BLaER1 (cell line): ENCODE measurements around the gene CPB1.

Experiments
- H3K27ac ChIP-seq: shearing (Covaris generic); formaldehyde crosslinking; 2 replicates; pipeline ENCODE4 v1.8.1; 2022
- H3K27me3 ChIP-seq: shearing (Covaris generic); formaldehyde crosslinking; 2 replicates; pipeline ENCODE4 v1.8.1; 2022
- H3K36me3 ChIP-seq: shearing (Covaris generic); formaldehyde crosslinking; 2 replicates; pipeline ENCODE4 v1.8.1; 2022
- H3K4me1 ChIP-seq: shearing (Covaris generic); formaldehyde crosslinking; 2 replicates; pipeline ENCODE4 v1.8.1; 2022
- H3K4me2 ChIP-seq: shearing (Covaris generic); formaldehyde crosslinking; 2 replicates; pipeline ENCODE4 v1.8.1; 2022
- H3K4me3 ChIP-seq: shearing (Covaris generic); formaldehyde crosslinking; 2 replicates; pipeline ENCODE4 v1.8.1; 2022
- H3K9ac ChIP-seq: shearing (Covaris generic); formaldehyde crosslinking; 2 replicates; pipeline ENCODE4 v1.8.1; 2022
- H3K9me3 ChIP-seq: shearing (Covaris generic); formaldehyde crosslinking; 2 replicates; pipeline ENCODE4 v1.8.1; 2022
- H4K20me1 ChIP-seq: shearing (Covaris generic); formaldehyde crosslinking; 2 replicates; pipeline ENCODE4 v1.8.1; 2022
- Cebpa-rat ChIP-seq: shearing (Covaris generic); IDR thresholded peaks from 2 replicates; pipeline ENCODE4 v1.8.1; 2022

The CPB1 gene

DNA sequence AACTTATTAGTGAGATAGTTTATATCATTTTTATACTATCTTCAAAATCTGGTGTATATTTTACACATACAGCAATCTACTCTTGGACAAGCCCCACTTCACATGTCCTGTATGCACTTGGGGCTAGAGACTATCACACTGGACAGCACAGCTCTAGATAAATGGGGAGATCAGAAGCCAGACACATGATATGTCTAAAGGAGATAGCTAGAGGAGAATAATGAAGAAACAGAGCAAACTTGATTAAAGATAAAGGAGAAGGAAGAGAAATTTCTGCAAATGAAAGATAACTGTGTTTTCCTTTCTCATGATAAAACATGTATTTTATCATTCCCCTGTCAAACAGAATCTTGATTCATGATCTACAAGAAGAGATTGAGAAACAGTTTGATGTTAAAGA lies 50.5 kb downstream of the CPB1 start:
- no peaks in the 10 kb centered on the region for H4K20me1 ChIP-seq
- H3K27ac ChIP-seq = no peak overlapping the region
- no peaks in the 10 kb centered on the region for H3K9me3 ChIP-seq
- H3K36me3 ChIP-seq = no peaks in the 10 kb centered on the region
- H3K4me3 ChIP-seq = no peak overlapping the region
- no peak overlapping the region for H3K9ac ChIP-seq
- H3K27me3 ChIP-seq = no peaks in the 10 kb centered on the region
- no peak overlapping the region for H3K4me2 ChIP-seq
- TF ChIP-seq Cebpa-rat = no peak
- no peaks in the 10 kb centered on the region for H3K4me1 ChIP-seq

DNA sequence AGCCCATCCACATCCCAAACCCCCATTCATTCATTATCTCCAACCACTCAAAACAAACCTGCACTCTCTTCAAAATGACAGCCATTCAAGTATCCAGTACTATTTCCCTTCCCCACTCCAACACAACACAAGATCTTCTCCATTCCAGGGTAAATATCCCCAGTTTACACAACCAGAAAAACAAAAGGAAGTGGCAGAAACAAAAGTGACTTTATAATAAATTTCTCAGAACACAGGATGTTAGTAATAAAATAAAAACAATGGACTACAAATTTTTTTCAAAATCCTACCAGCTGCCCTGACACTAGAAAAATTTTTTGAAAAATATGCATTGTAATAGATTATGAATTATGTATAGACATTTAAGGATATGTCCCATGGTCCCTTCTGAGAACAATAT lies 51.6 kb downstream of the CPB1 start:
- no peaks in the 10 kb centered on the region for H3K36me3 ChIP-seq
- H3K4me3 ChIP-seq = no peak overlapping the region
- no peak overlapping the region for H3K4me2 ChIP-seq
- no peaks in the 10 kb centered on the region for H3K9me3 ChIP-seq
- no peak overlapping the region for H3K27ac ChIP-seq
- TF ChIP-seq Cebpa-rat = no peak
- H3K27me3 ChIP-seq = no peaks in the 10 kb centered on the region
- H4K20me1 ChIP-seq = no peaks in the 10 kb centered on the region
- H3K9ac ChIP-seq = no peak overlapping the region
- H3K4me1 ChIP-seq = no peaks in the 10 kb centered on the region

DNA sequence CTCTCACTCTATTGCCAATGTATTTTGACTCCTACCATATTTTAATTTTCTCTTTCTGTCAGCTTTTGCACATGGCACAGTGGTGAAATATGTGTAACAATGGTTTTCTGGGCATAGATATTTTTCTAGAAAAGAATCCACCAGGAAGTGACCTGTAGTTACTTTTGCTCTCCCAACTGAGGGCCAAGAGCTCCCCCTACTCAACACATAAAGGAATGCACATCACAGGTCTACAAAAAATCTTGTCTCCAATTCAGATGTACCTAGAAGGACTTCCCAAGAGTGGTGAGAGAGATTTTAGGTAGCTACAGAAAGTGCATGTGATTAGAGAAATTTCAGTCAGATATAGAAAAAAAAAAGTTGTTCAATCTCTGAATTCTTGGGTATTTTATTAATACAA lies 53.1 kb downstream of the CPB1 start:
- Histone ChIP-seq H3K36me3 (no peaks in the 10 kb centered on the region), H3K27ac (no peak overlapping the region), H3K9ac (no peak overlapping the region), H3K4me3 (no peak overlapping the region), H3K9me3 (no peaks in the 10 kb centered on the region), H3K4me2 (no peak overlapping the region), H4K20me1 (no peaks in the 10 kb centered on the region), H3K4me1 (no peaks in the 10 kb centered on the region), H3K27me3 (no peaks in the 10 kb centered on the region)
- TF ChIP-seq Cebpa-rat = no peak

DNA sequence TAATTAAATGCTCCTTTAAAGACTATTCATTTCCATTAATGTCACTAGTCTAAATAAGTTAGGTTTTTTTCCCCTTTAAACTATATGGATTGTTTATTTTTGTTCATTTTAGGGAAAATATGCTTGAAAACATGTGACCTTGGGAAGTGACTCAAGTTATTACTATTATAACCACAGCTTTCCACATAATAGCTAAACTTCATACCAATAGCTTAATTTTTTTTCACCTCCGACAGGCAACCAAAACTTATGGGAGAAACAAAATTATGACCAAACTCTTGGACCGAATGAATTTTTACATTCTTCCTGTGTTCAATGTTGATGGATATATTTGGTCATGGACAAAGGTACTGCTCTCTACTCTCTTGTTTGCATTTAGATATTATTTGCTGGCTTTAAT lies 53.7 kb downstream of the CPB1 start:
- no peak overlapping the region for H3K9ac ChIP-seq
- H4K20me1 ChIP-seq = no peaks in the 10 kb centered on the region
- no peaks in the 10 kb centered on the region for H3K36me3 ChIP-seq
- H3K4me2 ChIP-seq = no peak overlapping the region
- H3K9me3 ChIP-seq = no peaks in the 10 kb centered on the region
- no peak overlapping the region for H3K27ac ChIP-seq
- H3K4me1 ChIP-seq = no peaks in the 10 kb centered on the region
- no peak for TF ChIP-seq Cebpa-rat
- H3K27me3 ChIP-seq = no peaks in the 10 kb centered on the region
- no peak overlapping the region for H3K4me3 ChIP-seq

DNA sequence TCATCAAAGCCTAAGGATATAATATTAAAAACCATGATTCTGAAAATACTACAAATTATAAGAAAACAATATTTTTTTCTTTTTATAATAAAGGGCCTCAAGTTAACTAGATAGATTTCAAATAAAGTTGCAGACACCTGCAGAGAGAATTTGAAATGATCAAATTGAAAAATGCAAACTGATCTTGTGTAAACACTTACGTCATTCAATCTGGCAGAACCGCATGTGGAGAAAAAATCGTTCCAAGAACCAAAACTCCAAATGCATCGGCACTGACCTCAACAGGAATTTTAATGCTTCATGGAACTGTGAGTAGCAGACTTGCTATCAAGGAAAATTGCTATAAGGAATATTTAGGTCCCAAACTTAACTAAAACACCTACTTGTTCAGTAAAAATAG lies 54.7 kb downstream of the CPB1 start:
- no peaks in the 10 kb centered on the region for H4K20me1 ChIP-seq
- no peak overlapping the region for H3K27ac ChIP-seq
- no peak overlapping the region for H3K4me3 ChIP-seq
- no peaks in the 10 kb centered on the region for H3K9me3 ChIP-seq
- H3K27me3 ChIP-seq = no peaks in the 10 kb centered on the region
- no peak overlapping the region for H3K9ac ChIP-seq
- TF ChIP-seq Cebpa-rat = no peak
- H3K4me2 ChIP-seq = no peak overlapping the region
- H3K4me1 ChIP-seq = no peaks in the 10 kb centered on the region
- no peaks in the 10 kb centered on the region for H3K36me3 ChIP-seq

DNA sequence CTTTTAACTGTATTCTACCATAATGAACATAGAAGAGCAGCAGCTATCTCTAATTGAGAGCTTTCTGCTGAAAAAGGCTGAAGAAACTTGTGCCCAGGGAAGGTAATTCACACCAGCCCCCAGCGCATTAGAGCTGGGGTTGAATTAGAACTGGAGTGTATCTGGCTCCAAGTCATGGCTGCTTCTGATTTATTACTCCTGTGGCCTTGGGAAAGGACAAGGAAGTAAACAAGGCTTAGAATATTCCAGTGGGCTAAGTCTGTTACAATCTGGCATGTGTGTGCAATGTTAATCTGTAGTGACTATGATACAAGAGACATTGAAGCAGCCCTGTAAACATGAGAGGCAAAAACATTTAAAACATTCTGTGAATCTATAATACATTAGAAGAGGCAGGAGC lies 55.6 kb downstream of the CPB1 start:
- no peak overlapping the region for H3K27ac ChIP-seq
- TF ChIP-seq Cebpa-rat = no peak
- H3K9ac ChIP-seq = no peak overlapping the region
- H3K4me2 ChIP-seq = no peak overlapping the region
- no peaks in the 10 kb centered on the region for H4K20me1 ChIP-seq
- H3K4me3 ChIP-seq = no peak overlapping the region
- H3K9me3 ChIP-seq = no peaks in the 10 kb centered on the region
- H3K4me1 ChIP-seq = no peaks in the 10 kb centered on the region
- no peaks in the 10 kb centered on the region for H3K27me3 ChIP-seq
- no peaks in the 10 kb centered on the region for H3K36me3 ChIP-seq

DNA sequence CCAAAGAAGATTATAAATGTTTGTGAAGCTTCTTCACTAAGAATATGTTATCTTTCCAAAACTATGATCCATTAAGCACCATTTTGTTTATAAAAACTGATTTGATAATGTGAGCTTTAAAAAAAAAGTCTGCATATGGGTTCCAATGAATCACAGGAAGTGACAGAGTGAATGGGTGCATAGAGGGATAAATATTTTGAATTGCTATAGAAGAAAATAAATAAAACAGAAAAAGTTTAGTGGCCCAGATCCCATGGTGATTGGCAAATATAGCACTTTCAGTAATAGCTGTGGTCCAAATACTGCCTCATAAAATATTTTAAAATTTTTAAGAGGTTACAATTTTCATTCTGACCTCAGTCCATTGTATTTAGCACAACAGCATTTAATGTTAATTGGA lies 56.6 kb downstream of the CPB1 start:
- Histone ChIP-seq H4K20me1 (no peaks in the 10 kb centered on the region), H3K4me1 (no peaks in the 10 kb centered on the region), H3K4me2 (no peak overlapping the region), H3K27me3 (no peaks in the 10 kb centered on the region), H3K9ac (no peak overlapping the region), H3K4me3 (no peak overlapping the region), H3K27ac (no peak overlapping the region), H3K9me3 (no peaks in the 10 kb centered on the region), H3K36me3 (no peaks in the 10 kb centered on the region)
- TF ChIP-seq Cebpa-rat = no peak

DNA sequence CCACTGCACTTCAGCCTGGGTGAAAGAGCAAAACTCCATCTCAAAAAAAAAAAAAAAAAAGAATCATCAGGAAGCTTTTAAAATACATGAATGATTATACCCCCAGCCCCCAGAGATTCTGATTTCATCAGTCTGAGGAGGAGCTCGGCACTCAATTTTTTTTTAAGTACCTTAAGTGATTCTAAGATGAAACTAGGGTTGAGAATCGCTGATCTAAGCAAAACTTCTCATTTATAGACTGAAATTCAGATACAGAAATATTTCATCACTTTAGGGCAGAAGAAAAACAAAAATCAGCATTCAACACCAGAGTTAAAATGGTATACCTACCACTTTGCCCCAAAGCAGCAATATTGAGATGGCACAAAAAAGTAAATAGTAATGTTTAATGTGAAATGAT lies 62.2 kb downstream of the CPB1 start:
- no peaks in the 10 kb centered on the region for H3K9me3 ChIP-seq
- no peaks in the 10 kb centered on the region for H4K20me1 ChIP-seq
- H3K4me1 ChIP-seq = no peaks in the 10 kb centered on the region
- no peaks in the 10 kb centered on the region for H3K36me3 ChIP-seq
- no peak overlapping the region for H3K4me2 ChIP-seq
- no peaks in the 10 kb centered on the region for H3K27me3 ChIP-seq
- no peak for TF ChIP-seq Cebpa-rat
- no peak overlapping the region for H3K4me3 ChIP-seq
- no peak overlapping the region for H3K9ac ChIP-seq
- no peak overlapping the region for H3K27ac ChIP-seq

DNA sequence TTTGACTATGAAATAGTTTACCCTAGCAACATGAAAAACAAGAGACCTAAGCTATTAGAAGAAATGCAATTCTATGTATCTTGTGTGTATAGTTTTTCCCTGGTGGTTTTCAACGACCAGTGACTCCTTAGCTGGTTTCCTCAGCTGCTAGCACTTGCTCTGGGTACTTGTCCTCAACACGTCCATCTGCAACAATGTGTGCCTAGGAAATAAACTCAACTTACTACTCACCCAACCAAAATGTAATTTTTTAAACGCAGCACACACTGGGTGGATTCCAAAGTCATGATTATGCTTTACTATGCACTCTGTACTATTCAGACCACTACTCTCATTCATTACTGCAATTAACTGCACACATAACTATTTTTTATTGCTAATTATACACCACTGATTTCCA lies 68.5 kb downstream of the CPB1 start:
- Histone ChIP-seq H3K9ac (no peak overlapping the region), H3K27ac (no peak overlapping the region), H3K4me3 (no peak overlapping the region), H4K20me1 (no peaks in the 10 kb centered on the region), H3K27me3 (no peaks in the 10 kb centered on the region), H3K36me3 (no peaks in the 10 kb centered on the region), H3K4me2 (no peak overlapping the region), H3K9me3 (no peaks in the 10 kb centered on the region), H3K4me1 (no peaks in the 10 kb centered on the region)
- TF ChIP-seq Cebpa-rat = no peak

DNA sequence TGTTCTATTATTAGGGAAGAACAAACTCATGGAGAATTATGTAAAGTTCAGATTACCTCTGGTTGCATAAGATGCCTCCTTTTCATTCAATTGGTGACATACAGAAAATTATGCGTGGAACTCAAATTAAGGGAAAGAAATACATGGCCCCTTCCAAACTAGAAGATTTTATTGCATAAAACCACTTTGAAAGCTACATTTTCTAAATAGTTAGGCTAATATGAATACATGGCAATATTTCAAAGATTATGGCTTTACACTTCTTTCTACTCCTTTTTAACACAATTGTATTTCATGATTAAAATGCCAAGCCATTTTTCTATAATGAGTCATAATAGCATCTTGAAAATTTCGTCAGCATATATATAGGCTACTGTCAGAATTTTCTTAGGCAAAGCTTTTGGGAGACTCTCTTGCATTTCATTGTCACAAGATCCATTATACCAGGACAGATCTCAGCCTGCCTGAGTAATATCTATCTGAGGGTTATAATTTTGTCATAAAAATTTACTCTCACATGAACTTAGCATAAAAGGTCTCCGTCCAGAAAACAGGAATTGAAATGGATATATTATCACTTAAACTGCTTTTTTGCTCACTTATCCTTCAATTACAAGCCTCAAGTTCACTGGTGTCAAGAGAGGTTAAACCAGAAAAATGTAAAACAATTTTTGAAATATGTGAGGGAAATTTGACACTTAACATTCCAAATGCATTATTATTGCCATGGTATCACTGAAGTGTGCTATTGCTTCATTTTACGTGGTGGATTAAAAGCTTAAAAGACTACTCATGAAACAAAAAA lies 74.6 kb downstream of the CPB1 start:
- no peak overlapping the region for H3K27ac ChIP-seq
- no peaks in the 10 kb centered on the region for H4K20me1 ChIP-seq
- no peaks in the 10 kb centered on the region for H3K27me3 ChIP-seq
- H3K9me3 ChIP-seq = no peaks in the 10 kb centered on the region
- no peaks in the 10 kb centered on the region for H3K36me3 ChIP-seq
- no peaks in the 10 kb centered on the region for H3K4me1 ChIP-seq
- H3K9ac ChIP-seq = no peak overlapping the region
- H3K4me3 ChIP-seq = no peak overlapping the region
- H3K4me2 ChIP-seq = no peak overlapping the region
- no peak for TF ChIP-seq Cebpa-rat

DNA sequence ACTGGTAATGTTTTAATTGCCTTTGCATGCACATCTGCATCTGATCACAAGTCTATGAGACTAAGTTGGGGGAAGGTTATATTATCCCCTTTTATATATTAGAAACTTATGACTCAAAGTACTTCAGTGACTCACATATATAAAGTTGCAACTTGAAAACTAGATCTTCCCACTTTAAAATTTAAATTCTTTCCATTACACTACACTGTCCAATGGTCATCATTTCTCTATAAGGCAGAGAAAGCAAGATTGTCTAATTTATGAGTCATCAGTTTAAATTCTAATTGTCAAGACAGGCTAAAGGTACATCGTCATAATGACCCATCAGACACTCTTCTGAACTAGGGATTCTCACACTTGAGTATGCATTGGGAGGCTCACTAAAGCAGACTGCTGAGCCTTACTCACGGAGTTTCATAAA lies 75.4 kb downstream of the CPB1 start:
- no peaks in the 10 kb centered on the region for H3K4me1 ChIP-seq
- H3K4me2 ChIP-seq = no peak overlapping the region
- no peak overlapping the region for H3K9ac ChIP-seq
- H3K36me3 ChIP-seq = no peaks in the 10 kb centered on the region
- no peaks in the 10 kb centered on the region for H3K9me3 ChIP-seq
- TF ChIP-seq Cebpa-rat = no peak
- H3K27ac ChIP-seq = no peak overlapping the region
- no peaks in the 10 kb centered on the region for H3K27me3 ChIP-seq
- H3K4me3 ChIP-seq = no peak overlapping the region
- no peaks in the 10 kb centered on the region for H4K20me1 ChIP-seq
